NCI-H446 treated with DMSO at 0.1 percent for 48 hours (cell line): ENCODE data around the gene IQGAP1.
"Not testable (repeated sequence)": the region's sequence is repeated elsewhere in the genome, so short reads cannot be mapped to it uniquely, and the experiment has no call there.

ENCODE experiments used
- DNase-seq: peaks from one replicate; lab custom pipeline; 2025; lab: John Stamatoyannopoulos, UW

Gene IQGAP1

DNA sequence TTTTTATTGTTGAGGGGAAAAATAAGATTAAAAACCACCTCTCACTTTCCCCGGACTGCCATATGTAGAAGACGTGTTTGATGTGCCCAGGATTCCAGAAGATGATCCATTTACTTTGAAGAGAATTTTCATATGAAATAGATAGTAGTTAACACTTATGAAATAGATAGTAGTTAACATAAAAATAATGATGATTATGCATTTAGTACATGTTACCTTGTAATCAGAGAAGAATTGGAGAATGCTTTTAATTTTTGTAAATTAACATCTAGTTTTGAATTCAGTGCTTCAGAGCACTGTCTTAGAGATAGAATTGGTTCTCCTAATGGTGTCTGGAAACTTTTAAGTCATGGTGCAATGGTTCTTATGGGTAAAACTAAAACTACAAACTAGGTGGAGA is 95.6 kb downstream of the IQGAP1 start:
- DNase-seq: no peak

DNA sequence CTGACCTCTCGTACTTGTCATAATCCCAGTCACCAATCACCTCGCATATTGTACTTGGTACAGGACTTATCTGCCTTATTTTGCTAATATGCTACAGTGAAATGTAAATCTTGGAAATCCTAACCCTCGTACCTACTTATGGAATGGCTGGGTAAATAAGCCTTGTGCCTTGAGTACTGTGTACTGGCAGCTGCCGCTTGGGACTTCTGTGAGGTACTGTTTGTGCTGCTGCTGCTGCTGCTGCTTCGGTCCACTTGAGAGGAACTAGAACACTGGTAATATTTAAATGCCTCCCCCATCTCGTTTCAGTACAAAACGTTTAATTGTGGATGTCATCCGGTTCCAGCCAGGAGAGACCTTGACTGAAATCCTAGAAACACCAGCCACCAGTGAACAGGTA is 99.1 kb downstream of the IQGAP1 start:
- DNase-seq: no peak

DNA sequence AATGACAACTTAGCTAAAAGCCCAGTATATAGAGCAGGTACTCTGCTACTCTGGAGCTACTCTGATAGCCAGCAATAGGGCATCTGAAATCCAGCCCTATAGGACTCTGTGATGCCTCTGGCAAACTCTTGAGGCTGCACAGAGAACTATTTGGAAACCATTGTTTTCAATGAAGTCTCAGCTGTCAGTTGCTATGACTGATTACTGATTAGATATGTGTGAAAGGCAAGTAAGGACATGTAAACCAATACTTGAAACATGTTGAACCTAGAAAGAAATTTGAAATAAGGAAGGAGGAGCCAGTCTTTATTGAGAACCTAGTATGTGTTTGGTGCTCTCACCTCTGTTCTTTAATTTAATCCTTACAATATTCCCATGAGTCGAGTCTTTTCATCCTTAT is 101.5 kb downstream of the IQGAP1 start:
- DNase-seq: no peak

DNA sequence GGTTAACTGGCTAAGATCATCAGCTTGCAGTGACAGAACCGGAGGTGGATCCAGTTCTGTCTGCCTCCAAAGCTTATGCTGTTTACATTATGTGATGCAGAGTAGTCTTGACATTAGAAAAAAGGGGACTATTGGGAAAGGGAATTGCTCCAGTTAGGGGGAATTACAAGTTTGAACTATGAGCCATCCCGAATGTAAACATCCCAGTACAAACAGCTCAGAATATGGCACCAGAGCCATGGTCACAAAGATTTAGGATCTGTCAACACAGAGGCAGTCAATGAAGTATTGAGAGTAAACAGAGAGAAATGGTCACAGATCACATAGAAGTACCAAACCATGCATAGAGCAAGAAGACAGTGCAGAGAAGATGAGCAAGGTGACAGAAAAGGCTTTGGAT is 101.9 kb downstream of the IQGAP1 start:
- no peak for DNase-seq

DNA sequence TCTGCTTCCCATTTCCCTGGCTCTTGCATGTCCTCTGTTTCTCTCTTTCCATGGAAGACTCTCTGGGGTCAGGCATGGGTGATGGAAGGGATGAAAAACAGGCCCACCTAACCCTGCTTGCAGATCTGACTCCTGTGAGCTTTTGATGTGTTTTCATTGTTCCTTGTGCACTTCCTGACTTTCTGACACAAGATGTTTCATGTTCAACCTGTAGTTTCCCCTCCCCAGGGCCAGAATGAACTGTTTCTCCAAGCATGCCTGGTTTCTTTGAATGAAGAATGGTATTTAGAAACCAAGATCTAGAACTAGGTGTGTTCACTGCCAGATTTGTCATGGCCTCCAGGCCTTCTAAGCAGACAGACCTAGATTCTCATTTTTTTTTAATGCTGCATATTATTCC is 105.6 kb downstream of the IQGAP1 start:
- DNase-seq: no peak

DNA sequence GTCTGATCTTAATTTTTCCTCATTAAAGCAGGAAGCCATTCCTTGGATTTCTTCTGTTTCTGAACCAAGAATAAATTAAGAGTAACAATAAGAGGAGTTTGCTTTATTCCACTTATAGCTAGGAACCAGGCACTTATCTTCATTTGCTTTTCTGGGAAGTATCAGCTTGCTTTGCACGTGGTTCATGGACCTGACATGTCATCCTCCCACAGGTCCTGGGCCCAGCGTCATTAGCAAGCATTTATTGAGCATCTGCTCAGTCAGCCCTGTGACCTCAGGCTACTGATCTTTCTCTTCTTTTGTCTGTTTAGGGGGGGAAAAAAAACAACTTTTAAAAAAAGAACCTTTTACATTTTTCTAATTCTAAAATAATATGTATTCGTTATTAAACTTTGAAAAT is 107.0 kb downstream of the IQGAP1 start:
- DNase-seq: no peak

DNA sequence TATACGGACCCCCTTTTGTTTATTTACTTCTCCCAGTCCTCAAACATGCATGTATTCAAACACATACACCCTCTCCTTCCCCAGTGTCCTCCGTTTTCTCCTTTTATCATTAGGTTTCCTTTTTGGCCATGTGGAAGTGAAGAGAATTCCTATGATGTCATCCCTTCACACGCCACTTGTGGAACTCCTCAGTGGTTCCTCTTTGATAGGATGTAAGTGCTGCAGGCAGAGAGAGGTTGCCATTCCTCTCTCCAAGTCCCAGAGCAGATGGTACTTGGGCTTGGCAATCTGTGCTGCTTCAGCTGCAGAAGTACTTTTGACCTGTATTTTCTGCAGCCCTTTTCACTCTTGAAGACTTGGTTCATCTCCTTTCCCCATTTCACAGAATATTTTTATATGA is 108.7 kb downstream of the IQGAP1 start:
- no peak for DNase-seq

DNA sequence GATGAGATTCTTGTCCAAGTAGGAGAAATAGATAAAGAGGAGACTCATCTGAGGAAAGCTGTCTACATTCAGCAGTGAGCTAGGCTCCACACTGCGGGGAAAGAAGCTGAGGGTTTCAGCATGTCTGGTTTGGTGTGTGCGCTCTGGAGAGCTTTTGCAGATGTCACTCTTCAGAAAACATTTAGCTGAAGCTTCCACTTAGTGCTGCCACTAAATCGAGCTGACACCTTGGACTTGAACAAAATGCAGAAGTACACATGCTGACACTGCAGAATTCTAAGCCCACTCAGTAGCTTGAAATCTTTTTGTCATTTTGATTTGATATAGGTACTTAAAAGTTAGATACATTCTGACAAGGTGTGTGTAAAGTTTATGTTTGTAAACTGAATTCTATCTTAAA is 109.3 kb downstream of the IQGAP1 start:
- no peak for DNase-seq

DNA sequence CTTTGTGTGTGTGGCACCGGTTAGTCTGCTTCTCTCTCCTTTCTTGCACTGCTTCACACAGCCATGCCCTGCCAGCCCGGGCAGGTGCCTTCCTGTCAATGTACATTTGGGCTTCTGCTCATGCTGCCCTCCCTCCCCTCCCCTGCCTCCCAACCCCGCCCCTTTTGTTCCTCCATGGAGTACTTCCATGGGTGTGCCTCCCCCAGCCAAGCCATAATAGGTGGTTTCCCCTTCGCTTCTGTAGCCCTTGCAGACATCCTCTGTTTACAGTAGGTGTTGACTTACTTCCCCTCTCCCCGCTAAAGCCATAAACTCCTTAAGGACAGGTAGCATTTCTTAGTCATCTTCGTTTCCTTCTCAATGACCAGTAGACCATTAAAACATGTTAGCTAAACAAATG is 109.9 kb downstream of the IQGAP1 start:
- DNase-seq: no peak

DNA sequence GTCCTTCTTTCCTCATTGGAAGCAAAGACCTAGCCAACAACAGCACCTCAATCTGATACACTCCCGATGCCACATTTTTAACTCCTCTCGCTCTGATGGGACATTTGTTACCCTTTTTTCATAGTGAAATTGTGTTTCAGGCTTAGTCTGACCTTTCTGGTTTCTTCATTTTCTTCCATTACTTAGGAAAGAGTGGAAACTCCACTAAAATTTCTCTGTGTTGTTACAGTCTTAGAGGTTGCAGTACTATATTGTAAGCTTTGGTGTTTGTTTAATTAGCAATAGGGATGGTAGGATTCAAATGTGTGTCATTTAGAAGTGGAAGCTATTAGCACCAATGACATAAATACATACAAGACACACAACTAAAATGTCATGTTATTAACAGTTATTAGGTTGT is 112.1 kb downstream of the IQGAP1 start:
- DNase-seq: no peak

DNA sequence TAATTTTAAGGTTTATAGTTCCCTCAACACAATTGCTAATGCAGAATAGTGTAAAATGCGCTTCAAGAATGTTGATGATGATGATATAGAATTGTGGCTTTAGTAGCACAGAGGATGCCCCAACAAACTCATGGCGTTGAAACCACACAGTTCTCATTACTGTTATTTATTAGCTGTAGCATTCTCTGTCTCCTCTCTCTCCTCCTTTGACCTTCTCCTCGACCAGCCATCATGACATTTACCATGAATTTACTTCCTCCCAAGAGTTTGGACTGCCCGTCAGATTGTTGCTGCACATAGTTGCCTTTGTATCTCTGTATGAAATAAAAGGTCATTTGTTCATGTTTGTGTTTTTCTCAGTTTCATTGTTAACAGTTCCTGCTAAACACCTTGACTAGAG is 113.9 kb downstream of the IQGAP1 start:
- no peak for DNase-seq

DNA sequence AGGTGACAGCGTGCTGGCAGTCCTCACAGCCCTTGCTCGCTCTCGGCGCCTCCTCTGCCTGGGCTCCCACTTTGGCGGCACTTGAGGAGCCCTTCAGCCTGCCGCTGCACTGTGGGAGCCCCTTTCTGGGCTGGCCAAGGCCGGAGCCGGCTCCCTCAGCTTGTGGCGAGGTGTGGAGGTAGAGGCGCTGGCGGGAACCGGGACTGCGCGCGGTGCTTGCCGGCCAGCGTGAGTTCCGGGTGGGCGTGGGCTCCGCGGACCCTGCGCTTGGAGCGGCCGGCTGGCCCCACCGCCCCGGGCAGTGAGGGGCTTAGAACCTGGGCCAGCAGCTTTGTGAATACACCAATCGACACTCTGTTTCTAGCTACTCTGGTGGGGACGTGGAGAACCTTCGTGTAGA is 122.7 kb downstream of the IQGAP1 start:
- not testable (repeated sequence) for DNase-seq

DNA sequence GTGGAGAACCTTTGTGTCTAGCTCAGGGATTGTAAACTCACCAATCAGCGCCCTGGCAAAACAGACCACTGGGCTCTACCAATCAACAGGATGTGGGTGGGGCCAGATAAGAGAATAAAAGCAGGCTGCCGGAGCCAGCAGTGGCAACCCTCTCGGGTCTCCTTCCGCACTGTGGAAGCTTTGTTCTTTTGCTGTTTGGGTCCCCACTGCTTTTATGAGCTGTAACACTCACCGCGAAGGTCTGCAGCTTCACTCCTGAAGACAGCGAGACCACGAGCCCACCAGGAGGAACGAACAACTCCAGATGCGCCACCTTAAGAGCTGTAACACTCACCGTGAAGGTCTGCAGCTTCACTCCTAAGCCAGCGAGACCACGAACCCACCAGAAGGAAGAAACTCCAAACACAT is 123.2 kb downstream of the IQGAP1 start:
- DNase-seq: not testable (repeated sequence)

DNA sequence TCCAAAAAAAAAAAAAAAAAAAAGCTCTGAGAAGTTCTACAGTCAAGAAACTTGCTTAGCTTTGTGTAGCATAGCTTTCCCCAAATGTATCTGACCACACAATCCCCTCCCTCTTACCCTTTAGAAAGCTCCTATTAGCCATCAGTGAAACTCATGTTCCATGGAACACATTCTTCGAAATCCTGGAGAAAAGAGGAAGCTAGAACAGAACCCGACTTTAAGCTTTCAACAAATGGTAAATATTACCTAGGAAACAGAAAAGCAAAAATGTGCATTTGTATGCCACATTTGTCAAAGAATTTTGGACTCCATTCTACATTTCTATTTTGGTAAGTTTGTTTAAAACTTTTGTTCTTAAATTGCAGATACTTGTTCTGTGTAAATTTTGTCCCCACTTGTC is 124.2 kb downstream of the IQGAP1 start:
- DNase-seq: no peak

DNA sequence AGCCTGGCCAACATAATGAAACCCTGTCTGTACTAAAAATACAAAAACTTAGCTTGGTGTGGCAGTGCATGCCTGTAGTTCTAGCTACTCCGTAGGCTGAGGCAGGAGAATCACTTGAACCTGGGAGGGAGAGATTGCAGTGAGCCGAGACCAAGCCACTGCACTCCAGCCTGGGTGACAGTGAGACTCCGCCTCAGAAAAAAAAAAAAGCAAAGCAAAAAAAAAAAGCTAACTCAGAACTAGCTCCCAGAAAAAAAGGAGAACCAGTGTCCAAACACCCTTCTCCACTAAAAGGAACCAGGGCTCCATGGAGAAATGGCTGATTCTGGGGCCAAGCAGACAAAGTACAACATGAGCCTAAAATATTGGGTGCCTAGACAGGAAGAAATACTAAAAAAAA is 124.9 kb downstream of the IQGAP1 start:
- DNase-seq: no peak

DNA sequence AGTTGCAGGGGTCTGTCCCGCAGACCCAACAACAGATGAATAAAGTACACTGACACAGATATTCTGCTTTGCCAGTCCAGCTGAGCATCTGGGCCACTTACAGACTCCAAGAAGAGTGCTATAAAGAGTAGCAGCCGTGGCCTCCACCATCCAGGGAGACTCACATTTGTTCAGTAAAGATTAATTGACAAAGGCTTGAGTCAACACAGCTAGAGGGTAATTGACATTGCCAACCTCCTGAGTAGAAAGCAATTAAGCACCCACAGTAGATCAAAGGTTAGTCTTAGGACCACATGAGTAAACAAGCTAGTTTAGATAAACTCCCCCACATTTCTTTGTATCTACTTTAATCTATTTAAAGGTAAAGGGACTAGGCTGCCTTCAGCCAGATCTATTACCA is 125.4 kb downstream of the IQGAP1 start:
- DNase-seq: no peak

DNA sequence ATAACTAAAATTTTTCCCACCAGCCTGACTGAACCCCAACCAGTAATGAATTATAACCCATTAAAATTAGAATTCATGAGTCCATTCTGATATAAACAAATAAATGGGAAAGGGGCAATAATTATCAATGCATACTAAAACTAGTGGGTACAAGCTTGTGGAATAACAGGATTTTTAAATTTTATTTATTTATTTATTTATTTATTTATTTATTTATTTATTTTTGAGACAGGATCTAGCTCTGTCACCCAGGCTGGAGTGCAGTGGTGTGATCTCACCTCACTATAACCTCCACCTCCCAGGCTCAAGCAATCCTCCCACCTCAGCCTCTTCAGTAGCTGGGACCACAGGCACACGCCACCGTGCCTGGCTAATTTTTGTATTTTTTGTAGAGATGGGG is 125.9 kb downstream of the IQGAP1 start:
- DNase-seq: not testable (repeated sequence)

DNA sequence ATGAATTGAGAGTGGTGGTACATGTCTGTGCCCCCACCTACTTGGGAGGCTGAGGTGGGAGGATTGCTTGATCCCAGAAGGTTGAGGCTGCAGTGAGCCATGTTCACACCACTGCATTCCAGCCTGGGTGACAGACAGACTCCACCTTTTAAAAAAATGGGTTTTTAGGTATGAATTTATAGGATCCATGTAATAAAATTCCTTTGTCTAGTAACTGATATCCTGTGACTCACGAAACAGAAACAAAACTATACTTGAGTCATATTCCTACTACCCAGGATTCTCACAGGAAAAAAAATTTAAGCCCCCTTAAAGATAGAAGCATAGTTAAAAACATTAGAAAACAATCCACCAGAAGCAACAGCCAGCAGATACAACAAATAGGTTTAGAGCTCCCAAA is 131.6 kb downstream of the IQGAP1 start:
- DNase-seq: no peak

DNA sequence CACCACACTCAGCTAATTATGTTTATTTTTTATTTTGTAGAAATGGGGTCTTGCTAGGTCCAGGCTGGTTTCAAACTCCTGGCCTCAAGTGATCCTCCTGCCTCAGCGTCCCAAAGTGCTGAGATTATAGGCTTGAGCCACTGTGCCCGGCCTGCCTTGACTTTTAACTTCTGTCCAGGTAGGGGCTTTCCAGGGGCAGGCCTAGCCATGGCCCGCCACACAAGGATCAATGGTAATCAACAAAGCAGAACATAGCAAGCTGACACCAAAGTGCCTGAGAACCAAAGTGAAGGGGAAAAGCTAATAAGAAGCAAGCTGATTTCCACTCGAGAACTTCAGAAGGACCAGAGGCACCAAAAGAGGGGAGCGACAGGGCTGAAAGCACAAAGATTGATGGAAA is 132.3 kb downstream of the IQGAP1 start:
- DNase-seq: no peak

DNA sequence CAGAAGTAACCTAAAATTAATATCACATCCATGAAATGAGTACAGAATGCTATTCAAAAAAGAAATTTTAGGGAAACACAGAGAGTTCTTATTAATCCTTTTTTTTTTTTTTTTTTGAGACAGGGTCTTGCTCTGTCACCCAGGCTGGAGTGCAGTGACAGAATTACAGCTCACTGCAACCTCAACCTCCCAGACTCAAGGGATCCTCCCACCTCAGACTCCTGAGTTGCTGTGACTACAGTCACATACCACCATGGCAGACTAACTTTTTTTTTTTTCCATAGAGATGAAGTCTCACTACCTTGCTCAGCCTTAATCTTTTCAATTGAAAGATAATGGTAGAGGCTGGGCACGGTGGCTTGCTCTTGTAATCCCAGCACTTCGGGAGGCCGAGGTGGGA is 135.3 kb downstream of the IQGAP1 start:
- no peak for DNase-seq

DNA sequence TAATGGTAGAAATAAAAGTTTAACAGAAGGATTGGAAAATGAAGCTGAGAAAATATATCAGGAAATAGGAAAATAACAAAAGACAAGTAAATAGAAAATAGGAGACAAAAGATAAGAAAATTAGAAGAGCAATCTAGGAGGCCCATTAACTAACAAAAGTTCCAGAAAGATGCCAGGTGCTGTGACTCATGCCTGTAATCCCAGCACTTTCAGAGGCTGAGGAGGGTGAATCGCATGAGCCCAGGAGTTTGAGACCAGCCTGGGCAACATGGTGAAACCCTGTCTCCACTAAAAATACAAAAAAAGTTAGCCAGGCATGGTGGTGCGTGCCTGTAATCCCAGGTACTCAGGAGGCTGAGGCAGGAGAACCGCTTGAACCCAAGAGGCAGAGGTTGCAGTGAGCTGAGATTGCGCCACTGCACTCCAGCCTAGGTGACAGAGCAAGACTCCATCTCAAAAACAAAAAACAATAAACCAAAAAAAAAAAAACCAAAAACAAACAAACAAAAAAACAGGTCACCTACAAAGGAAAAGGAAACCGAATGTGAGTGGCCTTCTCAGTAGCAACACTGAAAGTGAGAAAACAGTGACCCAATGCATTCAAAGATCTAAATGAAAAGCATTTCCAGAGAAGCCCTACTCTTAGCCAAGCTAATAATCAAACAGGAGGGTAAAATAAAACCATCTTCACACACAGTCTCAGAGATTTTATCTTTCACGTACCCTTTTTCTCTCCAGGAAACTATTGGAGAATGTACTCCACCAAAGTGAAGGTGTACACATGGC is 136.2 kb downstream of the IQGAP1 start:
- DNase-seq: not testable (repeated sequence)

DNA sequence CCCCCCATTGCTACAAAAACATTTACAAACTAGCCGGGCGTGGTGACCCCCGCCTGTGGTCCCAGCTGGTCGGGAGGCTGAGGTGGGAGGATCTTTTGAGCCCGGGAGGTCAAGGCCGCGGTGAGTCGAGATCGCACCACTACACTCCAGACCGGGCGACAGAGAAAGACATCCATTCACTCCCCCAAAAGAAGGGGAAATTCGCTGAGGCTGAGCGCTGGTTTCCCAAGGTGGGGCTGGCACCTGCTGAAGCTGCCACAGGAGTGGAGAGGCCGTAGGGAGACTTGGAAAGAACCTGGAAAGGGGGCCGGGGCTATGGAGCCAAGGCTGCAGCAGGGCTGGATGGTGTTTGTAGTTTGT is 140.9 kb downstream of the IQGAP1 start:
- no peak for DNase-seq

DNA sequence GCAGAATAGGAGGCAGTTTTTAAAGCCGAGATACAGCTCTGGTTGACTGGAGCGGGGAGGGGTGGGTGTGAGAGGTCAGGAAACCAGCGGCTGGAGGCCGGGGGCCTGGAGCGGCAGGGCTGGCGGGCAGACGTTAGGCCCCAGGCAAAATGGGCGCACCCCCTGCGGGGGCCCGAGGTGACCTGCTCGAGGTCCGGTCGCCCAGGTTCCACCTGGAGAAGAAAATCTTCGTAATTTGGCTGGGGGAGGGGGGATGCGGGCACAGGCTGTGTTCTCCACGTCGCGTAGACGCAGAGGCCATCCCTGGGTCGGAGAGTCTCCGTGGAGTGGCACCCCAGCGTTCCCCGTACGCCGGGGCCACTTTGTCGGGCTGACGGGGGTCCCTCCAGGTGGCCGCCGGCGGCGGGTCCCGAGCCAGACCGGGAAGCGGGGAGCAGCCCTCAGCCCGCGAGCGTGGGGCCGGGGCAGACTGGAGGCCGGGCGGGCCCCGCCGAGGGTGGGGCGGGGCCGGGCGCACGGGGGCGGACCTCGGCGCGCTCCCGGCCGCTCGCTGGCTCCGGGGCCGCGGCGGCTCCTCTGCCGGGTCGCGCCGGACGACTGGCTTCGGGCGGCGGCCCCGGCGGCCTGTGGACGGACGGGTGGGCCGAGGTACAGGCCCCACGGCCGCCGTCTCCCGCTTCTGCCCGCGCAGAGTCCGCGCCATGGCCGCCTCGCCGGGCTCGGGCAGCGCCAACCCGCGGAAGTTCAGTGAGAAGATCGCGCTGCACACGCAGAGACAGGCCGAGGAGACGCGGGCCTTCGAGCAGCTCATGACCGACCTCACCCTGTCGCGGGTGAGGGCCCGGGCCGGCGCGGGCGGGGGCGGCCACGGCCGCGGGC is 141.6 kb downstream of the IQGAP1 start, which contains the start of gene CRTC3:
CRTC3 (plus strand) TSS at position 553 of the 879 bp plus-strand sequence; CDS start at position 702, 149 bp downstream.
- DNase-seq: no peak
